HG03108 (cell line): ENCODE results near the gene GSTT2B.
A peak's percentile ranks its signal among the peaks of the same experiment; 100 is the strongest.
"Not testable (repeated sequence)": the region's sequence is repeated elsewhere in the genome, so short reads cannot be mapped to it uniquely, and the experiment has no call there.

Experiments used
- ATAC-seq: cut with Tn5 transposase; IDR thresholded peaks from one replicate; pipeline ENCODE4 v1.9.1; 2021; ENCODE audit warnings: moderate library complexity; ENCODE audit not compliant: unreplicated experiment

GSTT2B gene

GRCh38 chr22:23986089-23986488, 25.1 kb upstream of the GSTT2B start:
- ATAC-seq, result not testable (repeated sequence)

GRCh38 chr22:23984430-23984829, 23.4 kb upstream of the GSTT2B start:
- no peak for ATAC-seq

- ATAC-seq, result not testable (repeated sequence)
Measured at GRCh38 chr22:23980567-23980966, 19.6 kb upstream of the GSTT2B start.

GRCh38 chr22:23979557-23980240, 18.7 kb upstream of the GSTT2B start, which contains the start of gene GSTT2:
Gene GSTT2, plus strand, starts transcription at chr22:23980134.
- ATAC-seq, result not testable (repeated sequence)

- ATAC-seq, result not testable (repeated sequence)
Measured at GRCh38 chr22:23977304-23977703, 16.3 kb upstream of the GSTT2B start.

GRCh38 chr22:23974836-23975352, 13.9 kb upstream of the GSTT2B start:
- ATAC-seq, result not testable (repeated sequence)

- ATAC-seq, result peak; percentile 87
Measured at GRCh38 chr22:23974345-23974744, 13.3 kb upstream of the GSTT2B start, which contains the start of gene DDT. Gene DDT, minus strand, starts transcription at chr22:23974441. Its CDS starts 27 bp downstream, at chr22:23974414.

- not testable (repeated sequence) for ATAC-seq
Measured at GRCh38 chr22:23971927-23972326, 10.9 kb upstream of the GSTT2B start.

- ATAC-seq, result no peak
Measured at GRCh38 chr22:23970816-23971486, 10.0 kb upstream of the GSTT2B start.

GRCh38 chr22:23970201-23970641, 9.2 kb upstream of the GSTT2B start:
- ATAC-seq, result no peak

- no peak for ATAC-seq
Measured at GRCh38 chr22:23969071-23969470, 8.1 kb upstream of the GSTT2B start.

GRCh38 chr22:23966568-23966967, 5.6 kb upstream of the GSTT2B start, which contains the start of gene DDTL:
Gene DDTL, plus strand, starts transcription at chr22:23966888. Its CDS starts 27 bp downstream, at chr22:23966915.
- peak; percentile 92 for ATAC-seq

GRCh38 chr22:23966094-23966493, 5.1 kb upstream of the GSTT2B start:
- peak; percentile 18 for ATAC-seq

- not testable (repeated sequence) for ATAC-seq
Measured at GRCh38 chr22:23956301-23956900, 4.6 kb downstream of the GSTT2B start.

GRCh38 chr22:23955886-23956285, 5.1 kb downstream of the GSTT2B start:
- ATAC-seq, result not testable (repeated sequence)

GRCh38 chr22:23954991-23955305, 6.0 kb downstream of the GSTT2B start:
- not testable (repeated sequence) for ATAC-seq

- ATAC-seq, result not testable (repeated sequence)
Measured at GRCh38 chr22:23954193-23954990, 6.6 kb downstream of the GSTT2B start.

GRCh38 chr22:23953485-23953884, 7.5 kb downstream of the GSTT2B start:
- not testable (repeated sequence) for ATAC-seq

GRCh38 chr22:23952794-23953405, 8.1 kb downstream of the GSTT2B start:
- ATAC-seq, result not testable (repeated sequence)

- not testable (repeated sequence) for ATAC-seq
Measured at GRCh38 chr22:23951383-23951782, 9.6 kb downstream of the GSTT2B start.
